Measurements from ENCODE around the gene ITK. TPM values are rescaled to one million over a fixed set of nuclear protein-coding genes. Genes with fewer than 3 reads are reported as not detected.

The ITK gene
- total RNA-seq, 1 donor from 2014 or later: not detected

DNA sequence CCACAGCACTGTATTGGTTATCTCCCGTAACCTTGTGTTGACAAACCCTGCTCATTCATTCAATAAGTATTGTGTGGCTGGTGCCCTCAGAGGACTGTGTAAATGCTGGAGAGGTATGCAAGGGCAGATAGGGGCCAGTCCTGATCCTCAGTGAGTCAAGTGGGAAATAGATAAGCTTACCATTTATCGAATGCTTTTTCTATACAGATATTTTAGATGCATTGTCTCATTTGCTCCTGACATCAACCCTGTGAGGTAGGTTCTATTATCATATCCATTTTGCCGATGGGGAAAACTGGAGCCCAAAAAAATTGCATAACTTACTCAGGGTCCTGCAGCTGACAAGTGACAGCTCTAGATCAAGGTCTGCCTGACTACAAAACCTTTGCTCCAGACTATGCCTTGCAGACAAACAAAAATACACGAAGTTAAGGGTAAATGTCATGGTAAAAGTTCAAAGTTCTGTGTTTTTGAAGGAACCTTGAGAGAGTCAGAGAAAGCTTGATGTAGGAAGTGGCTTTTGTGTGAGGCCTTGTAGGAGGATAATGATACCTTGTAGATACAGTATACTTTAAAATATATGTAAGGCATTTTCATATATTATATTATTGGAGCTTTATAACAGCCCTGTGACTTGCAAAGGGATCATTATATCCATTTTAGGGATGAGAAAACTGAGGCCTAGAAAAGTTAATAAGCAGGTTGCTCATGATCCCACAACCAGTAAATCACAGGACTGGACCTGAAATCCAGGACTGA, 107.9 kb downstream of the ITK start:
- FAIRE-seq (no peak), DNase-seq (ENCODE audit: low read depth) (no peak)
- Histone ChIP-seq H3K27me3 (ENCODE audit: control insufficient read depth, insufficient read depth, low read length) (no peaks in the 10 kb centered on the region), H3K36me3 (ENCODE audit: control insufficient read depth, insufficient read depth, low read length) (no peaks in the 10 kb centered on the region), H3K4me3 (ENCODE audit: low read depth, low read length) (no peak overlapping the region)
- TF ChIP-seq, protein P1, sequence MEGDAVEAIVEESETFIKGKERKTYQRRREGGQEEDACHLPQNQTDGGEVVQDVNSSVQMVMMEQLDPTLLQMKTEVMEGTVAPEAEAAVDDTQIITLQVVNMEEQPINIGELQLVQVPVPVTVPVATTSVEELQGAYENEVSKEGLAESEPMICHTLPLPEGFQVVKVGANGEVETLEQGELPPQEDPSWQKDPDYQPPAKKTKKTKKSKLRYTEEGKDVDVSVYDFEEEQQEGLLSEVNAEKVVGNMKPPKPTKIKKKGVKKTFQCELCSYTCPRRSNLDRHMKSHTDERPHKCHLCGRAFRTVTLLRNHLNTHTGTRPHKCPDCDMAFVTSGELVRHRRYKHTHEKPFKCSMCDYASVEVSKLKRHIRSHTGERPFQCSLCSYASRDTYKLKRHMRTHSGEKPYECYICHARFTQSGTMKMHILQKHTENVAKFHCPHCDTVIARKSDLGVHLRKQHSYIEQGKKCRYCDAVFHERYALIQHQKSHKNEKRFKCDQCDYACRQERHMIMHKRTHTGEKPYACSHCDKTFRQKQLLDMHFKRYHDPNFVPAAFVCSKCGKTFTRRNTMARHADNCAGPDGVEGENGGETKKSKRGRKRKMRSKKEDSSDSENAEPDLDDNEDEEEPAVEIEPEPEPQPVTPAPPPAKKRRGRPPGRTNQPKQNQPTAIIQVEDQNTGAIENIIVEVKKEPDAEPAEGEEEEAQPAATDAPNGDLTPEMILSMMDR (IDR thresholded peaks at IDR 0.05; ENCODE audit: insufficient read depth, low read length, severe bottlenecking): no peak

GRCh38 chr5:157289164-157289819, 108.7 kb downstream of the ITK start:
- TF ChIP-seq, protein P1 (IDR thresholded peaks at IDR 0.05; ENCODE audit: insufficient read depth, low read length, severe bottlenecking): no peak
- DNase-seq (ENCODE audit: low read depth) (no peak), FAIRE-seq (no peak)
- Histone ChIP-seq H3K27me3 (ENCODE audit: control insufficient read depth, insufficient read depth, low read length) (no peaks in the 10 kb centered on the region), H3K36me3 (ENCODE audit: control insufficient read depth, insufficient read depth, low read length) (no peaks in the 10 kb centered on the region), H3K4me3 (ENCODE audit: low read depth, low read length) (no peak overlapping the region)

DNA sequence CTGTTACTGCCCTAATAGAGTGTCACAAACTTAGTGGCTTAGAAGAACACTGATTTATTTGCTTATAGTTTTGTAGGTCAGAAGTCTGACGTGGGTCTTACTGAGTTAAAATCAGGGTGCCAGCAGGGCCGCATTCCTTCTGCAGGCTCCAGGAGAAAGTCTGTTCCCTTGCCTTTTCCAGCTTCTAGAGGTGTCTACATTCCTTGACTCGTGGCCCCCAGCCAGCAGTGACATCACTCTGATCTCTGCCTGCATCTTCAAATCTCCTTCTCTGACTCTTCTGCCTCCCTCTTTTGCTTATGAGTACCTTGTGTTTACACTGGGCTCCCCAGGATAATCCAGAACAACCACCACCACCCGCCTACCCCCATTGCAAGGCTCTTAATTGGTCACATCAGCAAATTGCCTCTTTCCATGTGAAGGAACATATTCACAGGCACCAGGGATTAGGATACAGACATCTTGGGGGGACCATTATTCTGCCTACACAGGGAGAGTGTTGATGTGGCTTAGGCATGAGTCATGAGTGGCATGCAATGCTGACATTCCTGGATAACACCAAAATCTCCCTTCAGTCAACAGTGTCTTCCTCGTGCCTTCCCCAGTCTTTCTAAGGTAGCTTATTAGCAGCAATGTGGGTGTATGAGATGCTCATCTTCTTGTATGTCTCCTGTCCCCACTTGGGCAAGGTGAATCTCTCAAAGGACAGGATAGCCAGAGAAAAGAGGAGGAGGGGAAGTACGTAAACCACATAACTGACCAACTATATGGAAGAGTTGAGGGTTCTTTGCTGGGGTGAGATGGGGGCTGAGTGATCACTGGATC, 109.7 kb downstream of the ITK start:
- FAIRE-seq: no peak
- H3K4me3 ChIP-seq (ENCODE audit: low read depth, low read length): no peak overlapping the region
- no peak for DNase-seq (ENCODE audit: low read depth)

DNA sequence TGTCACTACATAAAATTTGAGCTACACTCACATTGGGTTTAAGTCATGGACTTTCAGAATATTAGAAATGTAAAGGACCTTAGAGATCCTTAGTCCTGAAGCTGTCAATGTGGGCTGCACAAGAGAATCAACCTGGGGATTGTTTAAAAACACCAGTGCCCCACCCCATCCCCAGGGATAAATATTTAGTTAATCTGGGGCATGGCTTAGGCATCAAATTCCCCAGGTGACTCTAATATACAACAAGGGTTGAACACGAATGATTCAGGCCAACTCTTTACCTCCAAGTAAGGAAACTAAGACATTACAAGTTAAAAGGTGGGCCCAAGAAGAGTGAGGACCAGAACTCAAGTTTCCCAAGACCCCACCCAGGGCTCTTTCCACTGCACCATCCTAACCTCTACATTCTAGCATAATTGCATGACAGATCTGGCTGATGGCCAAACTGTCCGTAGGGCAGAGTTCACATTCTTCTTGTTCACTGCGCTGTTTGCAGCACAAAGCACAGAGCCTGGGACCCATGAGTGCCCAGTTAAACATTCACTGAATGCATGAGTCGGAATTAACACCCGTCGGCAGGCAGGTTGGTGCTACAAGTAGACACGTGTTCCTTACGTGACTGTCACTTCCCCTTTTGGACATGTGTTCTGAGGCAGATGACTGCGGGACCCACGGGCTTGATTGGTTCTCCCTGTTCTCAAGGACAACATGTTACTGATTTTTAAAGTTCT, 110.5 kb downstream of the ITK start:
- Histone ChIP-seq H3K36me3 (ENCODE audit: control insufficient read depth, insufficient read depth, low read length) (no peaks in the 10 kb centered on the region), H3K4me3 (ENCODE audit: low read depth, low read length) (no peak overlapping the region), H3K27me3 (ENCODE audit: control insufficient read depth, insufficient read depth, low read length) (no peaks in the 10 kb centered on the region)
- TF ChIP-seq, protein P1 (IDR thresholded peaks at IDR 0.05; ENCODE audit: insufficient read depth, low read length, severe bottlenecking): no peak
- no peak for FAIRE-seq
- DNase-seq (ENCODE audit: low read depth): no peak

More for the DNA sequence above, 109.7 kb downstream of the ITK start:
- TF ChIP-seq, protein P1 (IDR thresholded peaks at IDR 0.05; ENCODE audit: insufficient read depth, low read length, severe bottlenecking): no peak
- H3K27me3 ChIP-seq (ENCODE audit: control insufficient read depth, insufficient read depth, low read length): no peaks in the 10 kb centered on the region
- no peaks in the 10 kb centered on the region for H3K36me3 ChIP-seq (ENCODE audit: control insufficient read depth, insufficient read depth, low read length)

DNA sequence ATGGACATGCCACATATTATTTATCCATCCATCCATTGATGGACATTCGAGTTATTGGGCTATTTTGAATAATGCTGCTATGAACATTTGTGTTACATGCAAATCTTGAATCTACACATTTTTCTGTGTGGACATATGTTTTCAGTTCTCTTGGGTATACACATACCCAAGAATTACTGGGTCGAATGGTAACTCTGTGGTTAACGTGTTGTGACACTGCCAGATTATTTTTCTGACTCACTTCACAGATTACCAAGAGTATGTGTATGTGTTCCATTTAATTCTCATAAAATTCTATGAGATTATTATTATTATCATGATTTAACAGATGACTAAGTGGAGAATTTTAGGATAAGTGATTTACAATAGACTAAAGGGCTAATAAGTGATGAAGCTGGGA, 112.0 kb downstream of the ITK start:
- Histone ChIP-seq H3K4me3 (ENCODE audit: low read depth, low read length) (no peak overlapping the region), H3K36me3 (ENCODE audit: control insufficient read depth, insufficient read depth, low read length) (no peaks in the 10 kb centered on the region), H3K27me3 (ENCODE audit: control insufficient read depth, insufficient read depth, low read length) (no peaks in the 10 kb centered on the region)
- DNase-seq (ENCODE audit: low read depth) (no peak), FAIRE-seq (no peak)
- TF ChIP-seq, protein P1 (IDR thresholded peaks at IDR 0.05; ENCODE audit: insufficient read depth, low read length, severe bottlenecking): no peak

Measured in bronchial epithelial cell (primary cell).